Astrocyte of the cerebellum (primary cell): ENCODE data around the gene ECE2.

Experiments used
- DNase-seq: peaks from one replicate; pipeline ENCODE4 v3.0.0-alpha.2; 2011; ENCODE audit warnings: low read depth
- H3K4me3 ChIP-seq: 2 replicates; pipeline ENCODE4 v1.5.1; 2011; ENCODE audit warnings: mild to moderate bottlenecking, low read depth, low read length, moderate library complexity
- in situ Hi-C: cut with HindIII; loops from 2 replicates; pipeline ENCODE4 v1.10.0; 2017; ENCODE audit warnings: low sequenced_read_pairs
- TF ChIP-seq, protein P1 (sequence below): IDR thresholded peaks from 2 replicates; pipeline ENCODE4 v1.5.1; 2012; ENCODE audit warnings: low read length, low read depth, moderate library complexity, mild to moderate bottlenecking; ENCODE audit errors: missing control alignments

ECE2 gene

DNA sequence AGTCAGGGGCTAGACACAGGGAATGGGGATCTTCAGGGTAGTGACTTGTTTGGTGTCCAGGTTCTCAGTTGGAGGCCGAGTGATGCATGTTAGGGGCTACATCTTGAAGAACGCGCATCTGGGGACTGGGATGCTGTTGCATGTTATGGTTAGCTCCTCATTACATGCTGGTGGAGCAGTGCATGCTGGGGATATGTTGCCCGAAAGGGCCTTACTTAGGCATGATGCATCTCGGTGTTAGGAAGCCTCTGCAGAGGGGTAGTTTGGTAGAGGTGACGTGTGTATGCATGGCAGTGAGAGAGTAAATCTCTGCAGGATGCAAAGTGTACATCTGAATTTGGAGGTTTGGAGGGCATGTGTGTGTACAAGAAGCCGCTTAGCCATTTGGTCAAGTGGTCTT lies 41.0 kb downstream of the ECE2 start:
- peak overlapping the region; percentile 93 for H3K4me3 ChIP-seq
- in situ Hi-C loops: no loop called here
- TF ChIP-seq, protein P1, sequence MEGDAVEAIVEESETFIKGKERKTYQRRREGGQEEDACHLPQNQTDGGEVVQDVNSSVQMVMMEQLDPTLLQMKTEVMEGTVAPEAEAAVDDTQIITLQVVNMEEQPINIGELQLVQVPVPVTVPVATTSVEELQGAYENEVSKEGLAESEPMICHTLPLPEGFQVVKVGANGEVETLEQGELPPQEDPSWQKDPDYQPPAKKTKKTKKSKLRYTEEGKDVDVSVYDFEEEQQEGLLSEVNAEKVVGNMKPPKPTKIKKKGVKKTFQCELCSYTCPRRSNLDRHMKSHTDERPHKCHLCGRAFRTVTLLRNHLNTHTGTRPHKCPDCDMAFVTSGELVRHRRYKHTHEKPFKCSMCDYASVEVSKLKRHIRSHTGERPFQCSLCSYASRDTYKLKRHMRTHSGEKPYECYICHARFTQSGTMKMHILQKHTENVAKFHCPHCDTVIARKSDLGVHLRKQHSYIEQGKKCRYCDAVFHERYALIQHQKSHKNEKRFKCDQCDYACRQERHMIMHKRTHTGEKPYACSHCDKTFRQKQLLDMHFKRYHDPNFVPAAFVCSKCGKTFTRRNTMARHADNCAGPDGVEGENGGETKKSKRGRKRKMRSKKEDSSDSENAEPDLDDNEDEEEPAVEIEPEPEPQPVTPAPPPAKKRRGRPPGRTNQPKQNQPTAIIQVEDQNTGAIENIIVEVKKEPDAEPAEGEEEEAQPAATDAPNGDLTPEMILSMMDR: no peak
- DNase-seq: no peak

DNA sequence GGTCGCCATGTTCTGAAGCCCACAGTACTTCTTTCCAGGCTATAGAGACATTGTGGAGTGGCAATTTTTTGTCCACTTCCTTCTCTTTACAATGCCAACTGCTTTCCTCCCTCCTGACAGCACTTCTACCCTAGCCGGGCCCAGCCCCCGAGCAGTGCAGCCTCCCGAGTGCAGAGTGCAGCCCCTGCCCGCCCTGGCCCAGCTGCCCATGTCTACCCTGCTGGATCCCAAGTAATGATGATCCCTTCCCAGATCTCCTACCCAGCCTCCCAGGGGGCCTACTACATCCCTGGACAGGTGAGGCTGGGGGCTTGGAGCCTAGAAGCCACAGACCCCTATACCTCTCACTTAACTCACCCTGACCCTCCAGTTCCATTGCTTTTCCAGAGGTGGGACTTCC lies 41.4 kb downstream of the ECE2 start:
- H3K4me3 ChIP-seq: peak overlapping the region; percentile 93
- DNase-seq: no peak
- TF ChIP-seq, protein P1: no peak
- in situ Hi-C loops: no loop called here

DNA sequence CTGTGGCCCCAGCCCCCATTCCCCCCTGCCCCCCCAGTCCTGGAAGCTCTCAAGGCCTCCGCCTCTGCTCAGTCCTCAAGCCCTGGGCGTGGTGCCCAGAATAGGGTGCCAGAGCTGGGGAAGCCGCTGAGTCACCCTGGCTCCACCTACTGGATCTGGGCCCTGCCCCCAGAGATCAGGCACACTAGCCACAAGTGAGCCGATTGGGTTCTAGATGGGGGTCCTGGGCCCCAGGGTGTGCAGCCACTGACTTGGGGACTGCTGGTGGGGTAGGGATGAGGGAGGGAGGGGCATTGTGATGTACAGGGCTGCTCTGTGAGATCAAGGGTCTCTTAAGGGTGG lies 44.3 kb downstream of the ECE2 start:
- H3K4me3 ChIP-seq: no peak overlapping the region
- in situ Hi-C loops: no loop called here
- TF ChIP-seq, protein P1: no peak
- DNase-seq: peak; percentile 94

DNA sequence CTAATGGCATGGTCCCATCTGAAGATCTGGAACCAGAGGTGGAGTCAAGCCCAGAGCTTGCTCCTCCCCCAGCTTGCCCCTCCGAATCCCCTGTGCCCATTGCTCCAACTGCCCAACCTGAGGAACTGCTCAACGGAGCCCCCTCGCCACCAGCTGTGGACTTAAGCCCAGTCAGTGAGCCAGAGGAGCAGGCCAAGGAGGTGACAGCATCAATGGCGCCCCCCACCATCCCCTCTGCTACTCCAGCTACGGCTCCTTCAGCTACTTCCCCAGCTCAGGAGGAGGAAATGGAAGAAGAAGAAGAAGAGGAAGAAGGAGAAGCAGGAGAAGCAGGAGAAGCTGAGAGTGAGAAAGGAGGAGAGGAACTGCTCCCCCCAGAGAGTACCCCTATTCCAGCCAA lies 45.8 kb downstream of the ECE2 start:
- no peak for DNase-seq
- H3K4me3 ChIP-seq: no peak overlapping the region
- in situ Hi-C loops: no loop called here
- TF ChIP-seq, protein P1: no peak

DNA sequence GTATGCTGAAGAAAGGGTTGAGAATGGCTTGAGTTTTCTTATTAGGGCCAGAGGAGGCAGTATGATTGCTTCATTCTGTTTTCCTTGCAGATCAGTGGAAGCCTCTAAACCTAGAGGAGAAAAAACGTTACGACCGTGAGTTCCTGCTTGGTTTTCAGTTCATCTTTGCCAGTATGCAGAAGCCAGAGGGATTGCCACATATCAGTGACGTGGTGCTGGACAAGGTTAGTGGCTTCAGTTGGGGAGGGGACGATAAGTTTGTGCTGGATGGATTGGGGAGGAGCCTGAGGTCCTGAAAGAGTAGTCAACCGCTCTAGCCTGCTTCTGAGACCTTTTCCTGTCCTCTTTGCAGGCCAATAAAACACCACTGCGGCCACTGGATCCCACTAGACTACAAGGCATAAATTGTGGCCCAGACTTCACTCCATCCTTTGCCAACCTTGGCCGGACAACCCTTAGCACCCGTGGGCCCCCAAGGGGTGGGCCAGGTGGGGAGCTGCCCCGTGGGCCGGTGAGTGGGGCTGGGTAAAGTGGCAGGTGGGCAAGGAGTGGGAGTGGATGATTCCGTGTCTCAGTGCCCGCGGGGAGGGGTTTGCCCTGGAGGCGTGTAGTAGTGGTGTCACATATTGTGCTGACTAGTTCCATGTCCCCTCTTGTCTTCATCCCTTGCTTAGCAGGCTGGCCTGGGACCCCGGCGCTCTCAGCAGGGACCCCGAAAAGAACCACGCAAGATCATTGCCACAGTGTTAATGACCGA lies 47.1 kb downstream of the ECE2 start:
- no peak for DNase-seq
- no peak overlapping the region for H3K4me3 ChIP-seq
- TF ChIP-seq, protein P1: no peak
- in situ Hi-C loops: no loop called here

DNA sequence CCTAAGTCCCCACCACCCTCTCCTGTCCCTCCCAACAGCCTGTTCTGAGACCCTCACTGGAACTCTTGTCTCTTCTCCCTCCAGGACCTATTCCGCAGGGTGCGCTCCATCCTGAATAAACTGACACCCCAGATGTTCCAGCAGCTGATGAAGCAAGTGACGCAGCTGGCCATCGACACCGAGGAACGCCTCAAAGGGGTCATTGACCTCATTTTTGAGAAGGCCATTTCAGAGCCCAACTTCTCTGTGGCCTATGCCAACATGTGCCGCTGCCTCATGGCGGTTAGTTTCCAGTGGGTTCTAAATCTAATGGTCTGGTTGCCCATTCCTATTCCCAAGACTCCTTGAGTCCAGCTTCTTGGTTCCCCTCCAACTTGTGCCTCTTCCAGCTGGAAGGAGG lies 47.9 kb downstream of the ECE2 start:
- DNase-seq: no peak
- H3K4me3 ChIP-seq: no peak overlapping the region
- TF ChIP-seq, protein P1: no peak
- in situ Hi-C loops: no loop called here

DNA sequence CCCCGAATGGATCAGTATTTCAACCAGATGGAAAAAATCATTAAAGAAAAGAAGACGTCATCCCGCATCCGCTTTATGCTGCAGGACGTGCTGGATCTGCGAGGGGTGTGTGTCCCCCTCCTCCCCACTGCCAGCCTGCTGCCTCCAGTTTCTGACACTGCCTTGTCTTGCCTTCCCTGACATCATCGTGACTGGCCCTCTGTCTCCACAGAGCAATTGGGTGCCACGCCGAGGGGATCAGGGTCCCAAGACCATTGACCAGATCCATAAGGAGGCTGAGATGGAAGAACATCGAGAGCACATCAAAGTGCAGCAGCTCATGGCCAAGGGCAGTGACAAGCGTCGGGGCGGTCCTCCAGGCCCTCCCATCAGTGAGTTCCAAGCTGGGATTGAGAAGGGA lies 49.4 kb downstream of the ECE2 start:
- no peak for DNase-seq
- in situ Hi-C loops: no loop called here
- no peak overlapping the region for H3K4me3 ChIP-seq
- TF ChIP-seq, protein P1: no peak
